HL-60 (cell line): ENCODE results near the gene MAGI3.

ENCODE experiments used
- GABPA ChIP-seq: IDR thresholded peaks from 2 replicates; pipeline ENCODE4 v1.6.1; 2012; ENCODE audit warnings: low read depth
- POLR2AphosphoS5 ChIP-seq: IDR thresholded peaks from 2 replicates; pipeline ENCODE4 v1.6.1; 2012; ENCODE audit warnings: low read depth
- SPI1 ChIP-seq: IDR thresholded peaks from 2 replicates; pipeline ENCODE4 v1.6.1; 2012; ENCODE audit warnings: low read depth, mild to moderate bottlenecking, borderline replicate concordance
- TF ChIP-seq, protein P1 (sequence below): IDR thresholded peaks from one replicate; pipeline ENCODE4 v1.5.1; 2011; ENCODE audit warnings: low read length, control low read depth, inconsistent platforms; ENCODE audit not compliant: insufficient read depth
- TF ChIP-seq, protein P2 (sequence below): IDR thresholded peaks from 2 replicates; pipeline ENCODE4 v1.6.1; 2012; ENCODE audit warnings: low read depth; ENCODE audit not compliant: insufficient replicate concordance

DNA sequence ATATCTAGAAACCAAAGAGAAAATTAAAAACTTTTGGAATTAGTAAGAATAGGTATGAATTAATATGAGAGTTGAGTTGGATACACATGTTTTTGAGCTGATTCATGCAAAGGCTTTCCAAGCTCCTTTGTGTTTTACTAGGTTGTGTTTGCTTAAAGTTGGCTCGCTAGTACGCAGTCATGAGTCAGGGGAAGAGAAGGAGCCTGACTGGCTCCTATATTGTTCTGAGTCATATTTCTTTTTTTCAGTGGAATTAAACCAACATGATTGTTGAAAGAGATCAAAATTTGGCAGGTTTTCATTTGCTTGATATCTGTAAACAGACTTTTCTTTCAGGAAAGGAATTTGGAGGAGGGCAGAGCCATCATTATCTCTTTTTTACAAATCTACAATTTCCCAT is 66.7 kb downstream of the MAGI3 start:
- TF ChIP-seq, protein P1, sequence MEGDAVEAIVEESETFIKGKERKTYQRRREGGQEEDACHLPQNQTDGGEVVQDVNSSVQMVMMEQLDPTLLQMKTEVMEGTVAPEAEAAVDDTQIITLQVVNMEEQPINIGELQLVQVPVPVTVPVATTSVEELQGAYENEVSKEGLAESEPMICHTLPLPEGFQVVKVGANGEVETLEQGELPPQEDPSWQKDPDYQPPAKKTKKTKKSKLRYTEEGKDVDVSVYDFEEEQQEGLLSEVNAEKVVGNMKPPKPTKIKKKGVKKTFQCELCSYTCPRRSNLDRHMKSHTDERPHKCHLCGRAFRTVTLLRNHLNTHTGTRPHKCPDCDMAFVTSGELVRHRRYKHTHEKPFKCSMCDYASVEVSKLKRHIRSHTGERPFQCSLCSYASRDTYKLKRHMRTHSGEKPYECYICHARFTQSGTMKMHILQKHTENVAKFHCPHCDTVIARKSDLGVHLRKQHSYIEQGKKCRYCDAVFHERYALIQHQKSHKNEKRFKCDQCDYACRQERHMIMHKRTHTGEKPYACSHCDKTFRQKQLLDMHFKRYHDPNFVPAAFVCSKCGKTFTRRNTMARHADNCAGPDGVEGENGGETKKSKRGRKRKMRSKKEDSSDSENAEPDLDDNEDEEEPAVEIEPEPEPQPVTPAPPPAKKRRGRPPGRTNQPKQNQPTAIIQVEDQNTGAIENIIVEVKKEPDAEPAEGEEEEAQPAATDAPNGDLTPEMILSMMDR: no peak
- TF ChIP-seq, protein P2, sequence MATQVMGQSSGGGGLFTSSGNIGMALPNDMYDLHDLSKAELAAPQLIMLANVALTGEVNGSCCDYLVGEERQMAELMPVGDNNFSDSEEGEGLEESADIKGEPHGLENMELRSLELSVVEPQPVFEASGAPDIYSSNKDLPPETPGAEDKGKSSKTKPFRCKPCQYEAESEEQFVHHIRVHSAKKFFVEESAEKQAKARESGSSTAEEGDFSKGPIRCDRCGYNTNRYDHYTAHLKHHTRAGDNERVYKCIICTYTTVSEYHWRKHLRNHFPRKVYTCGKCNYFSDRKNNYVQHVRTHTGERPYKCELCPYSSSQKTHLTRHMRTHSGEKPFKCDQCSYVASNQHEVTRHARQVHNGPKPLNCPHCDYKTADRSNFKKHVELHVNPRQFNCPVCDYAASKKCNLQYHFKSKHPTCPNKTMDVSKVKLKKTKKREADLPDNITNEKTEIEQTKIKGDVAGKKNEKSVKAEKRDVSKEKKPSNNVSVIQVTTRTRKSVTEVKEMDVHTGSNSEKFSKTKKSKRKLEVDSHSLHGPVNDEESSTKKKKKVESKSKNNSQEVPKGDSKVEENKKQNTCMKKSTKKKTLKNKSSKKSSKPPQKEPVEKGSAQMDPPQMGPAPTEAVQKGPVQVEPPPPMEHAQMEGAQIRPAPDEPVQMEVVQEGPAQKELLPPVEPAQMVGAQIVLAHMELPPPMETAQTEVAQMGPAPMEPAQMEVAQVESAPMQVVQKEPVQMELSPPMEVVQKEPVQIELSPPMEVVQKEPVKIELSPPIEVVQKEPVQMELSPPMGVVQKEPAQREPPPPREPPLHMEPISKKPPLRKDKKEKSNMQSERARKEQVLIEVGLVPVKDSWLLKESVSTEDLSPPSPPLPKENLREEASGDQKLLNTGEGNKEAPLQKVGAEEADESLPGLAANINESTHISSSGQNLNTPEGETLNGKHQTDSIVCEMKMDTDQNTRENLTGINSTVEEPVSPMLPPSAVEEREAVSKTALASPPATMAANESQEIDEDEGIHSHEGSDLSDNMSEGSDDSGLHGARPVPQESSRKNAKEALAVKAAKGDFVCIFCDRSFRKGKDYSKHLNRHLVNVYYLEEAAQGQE: no peak
- no peak for TF ChIP-seq POLR2AphosphoS5
- TF ChIP-seq SPI1: no peak
- TF ChIP-seq GABPA: no peak
